Measurements from ENCODE around the gene PABPN1L.

- TF ChIP-seq, protein P1, sequence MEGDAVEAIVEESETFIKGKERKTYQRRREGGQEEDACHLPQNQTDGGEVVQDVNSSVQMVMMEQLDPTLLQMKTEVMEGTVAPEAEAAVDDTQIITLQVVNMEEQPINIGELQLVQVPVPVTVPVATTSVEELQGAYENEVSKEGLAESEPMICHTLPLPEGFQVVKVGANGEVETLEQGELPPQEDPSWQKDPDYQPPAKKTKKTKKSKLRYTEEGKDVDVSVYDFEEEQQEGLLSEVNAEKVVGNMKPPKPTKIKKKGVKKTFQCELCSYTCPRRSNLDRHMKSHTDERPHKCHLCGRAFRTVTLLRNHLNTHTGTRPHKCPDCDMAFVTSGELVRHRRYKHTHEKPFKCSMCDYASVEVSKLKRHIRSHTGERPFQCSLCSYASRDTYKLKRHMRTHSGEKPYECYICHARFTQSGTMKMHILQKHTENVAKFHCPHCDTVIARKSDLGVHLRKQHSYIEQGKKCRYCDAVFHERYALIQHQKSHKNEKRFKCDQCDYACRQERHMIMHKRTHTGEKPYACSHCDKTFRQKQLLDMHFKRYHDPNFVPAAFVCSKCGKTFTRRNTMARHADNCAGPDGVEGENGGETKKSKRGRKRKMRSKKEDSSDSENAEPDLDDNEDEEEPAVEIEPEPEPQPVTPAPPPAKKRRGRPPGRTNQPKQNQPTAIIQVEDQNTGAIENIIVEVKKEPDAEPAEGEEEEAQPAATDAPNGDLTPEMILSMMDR (IDR thresholded peaks at IDR 0.05) = no peak
- TF ChIP-seq ZFX (IDR thresholded peaks at IDR 0.05; ENCODE audit: borderline replicate concordance) = no peak
These were observed 28.7 kb downstream of the PABPN1L start for GRCh38 chr16:88837806-88838205.
